Endodermal cell (in vitro differentiated cells): Measurements from ENCODE around the gene TEN1. TPM values are rescaled to one million over a fixed set of nuclear protein-coding genes. Genes with fewer than 3 reads are reported as not detected.

ENCODE experiments used
- DNase-seq: peaks from one replicate; pipeline ENCODE4 v3.0.0-alpha.2; 2017
- H3K27ac ChIP-seq: 2 replicates; pipeline ENCODE4 v1.5.1; 2013; ENCODE audit warnings: mild to moderate bottlenecking, low read depth, low read length, moderate library complexity
- H3K27me3 ChIP-seq: 2 replicates; pipeline ENCODE4 v1.6.1; 2013; ENCODE audit warnings: mild to moderate bottlenecking, low read length, moderate library complexity; ENCODE audit not compliant: insufficient read depth, control insufficient read depth, poor library complexity, severe bottlenecking
- H3K36me3 ChIP-seq: 2 replicates; pipeline ENCODE4 v1.7.0; 2013; ENCODE audit warnings: mild to moderate bottlenecking, low read length, moderate library complexity; ENCODE audit not compliant: control insufficient read depth, insufficient read depth
- H3K4me1 ChIP-seq: one replicate; pipeline ENCODE4 v1.7.0; 2013; ENCODE audit warnings: low read length; ENCODE audit not compliant: control insufficient read depth, insufficient read depth
- H3K4me3 ChIP-seq: 2 replicates; pipeline ENCODE4 v1.5.1; 2013; ENCODE audit warnings: mild to moderate bottlenecking, low read length, moderate library complexity
- H3K9ac ChIP-seq: 2 replicates; pipeline ENCODE4 v1.6.1; 2013; ENCODE audit warnings: mild to moderate bottlenecking, low read length, moderate library complexity; ENCODE audit not compliant: poor library complexity, severe bottlenecking; ENCODE audit errors: extremely low read depth
- H3K9me3 ChIP-seq: 2 replicates; pipeline ENCODE4 v1.6.1; 2013; ENCODE audit warnings: mild to moderate bottlenecking, low read length, moderate library complexity; ENCODE audit not compliant: control insufficient read depth
- H3K27ac Mint-ChIP-seq: 2 replicates; pipeline ENCODE4 v1.8.0; 2020; ENCODE audit warnings: mixed read lengths
- H3K27me3 Mint-ChIP-seq: 2 replicates; pipeline ENCODE4 v1.8.0; 2021; ENCODE audit warnings: mild to moderate bottlenecking, mixed read lengths; ENCODE audit not compliant: insufficient read depth
- H3K36me3 Mint-ChIP-seq: 2 replicates; pipeline ENCODE4 v1.8.0; 2020; ENCODE audit warnings: low read depth, mixed read lengths
- H3K4me1 Mint-ChIP-seq: 2 replicates; pipeline ENCODE4 v1.8.0; 2020; ENCODE audit warnings: mixed read lengths
- H3K4me3 Mint-ChIP-seq: 2 replicates; pipeline ENCODE4 v1.8.0; 2020; ENCODE audit warnings: mild to moderate bottlenecking, moderate library complexity, mixed read lengths
- H3K9me3 Mint-ChIP-seq: 2 replicates; pipeline ENCODE4 v1.8.0; 2020; ENCODE audit warnings: mild to moderate bottlenecking, mixed read lengths
- WGBS, 2 experiments: methylation state at CpG; one replicate each; pipeline versions ENCODE4 v1.1.5 to v1.1.7; 2013; ENCODE audit warnings: missing lambda C conversion rate in 2 of 2, mixed read lengths in 1 of 2; ENCODE audit not compliant: insufficient coverage in 1 of 2, insufficient read length in 1 of 2; 5-methylcytosine and 5-hydroxymethylcytosine counted together
- total RNA-seq, 2 donors: library from RNA; stranded (reverse); fragmentation: NEBNext Ultra II Directional in 1 of 2; extraction: Animal tissue kit (Norgen Biotek cat#: 25700) in 1 of 2; gene quantifications; 2 replicates in 1 of 2; 3 replicates in 1 of 2; pipeline ENCODE4 v1.2.1, GENCODE V29; 2021
- TF ChIP-seq, protein P1 (sequence below): fragments of 200-600 bp; sonication (generic); conservative IDR thresholded peaks from 2 replicates; pipeline ENCODE4 v1.5.0; 2021; ENCODE audit warnings: antibody characterized with exemption, mild to moderate bottlenecking

The TEN1 gene
- total RNA-seq, 2 donors from 2014 or later = 12.1 to 15.3 TPM

DNA sequence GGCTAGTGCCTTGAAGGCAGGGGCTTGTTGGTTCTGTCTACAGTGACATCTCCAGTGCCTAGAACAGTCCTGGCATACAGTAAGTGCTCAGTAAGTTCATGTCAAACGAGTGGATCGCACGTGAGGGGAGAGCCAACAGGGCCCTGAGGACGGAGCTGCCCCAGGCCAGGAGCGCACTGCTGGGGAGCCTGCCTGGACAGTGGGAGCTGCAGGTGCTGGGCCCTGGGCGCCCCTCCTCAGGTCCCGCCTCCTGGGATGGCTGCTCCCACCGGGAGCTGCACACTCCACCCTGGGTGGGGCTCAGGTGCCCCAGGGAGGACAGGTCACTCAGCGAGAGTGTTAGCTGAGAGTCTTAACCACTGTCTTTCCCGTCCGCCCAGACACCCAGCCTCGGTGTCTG lies 46.3 kb downstream of the TEN1 start:
- TF ChIP-seq, protein P1, sequence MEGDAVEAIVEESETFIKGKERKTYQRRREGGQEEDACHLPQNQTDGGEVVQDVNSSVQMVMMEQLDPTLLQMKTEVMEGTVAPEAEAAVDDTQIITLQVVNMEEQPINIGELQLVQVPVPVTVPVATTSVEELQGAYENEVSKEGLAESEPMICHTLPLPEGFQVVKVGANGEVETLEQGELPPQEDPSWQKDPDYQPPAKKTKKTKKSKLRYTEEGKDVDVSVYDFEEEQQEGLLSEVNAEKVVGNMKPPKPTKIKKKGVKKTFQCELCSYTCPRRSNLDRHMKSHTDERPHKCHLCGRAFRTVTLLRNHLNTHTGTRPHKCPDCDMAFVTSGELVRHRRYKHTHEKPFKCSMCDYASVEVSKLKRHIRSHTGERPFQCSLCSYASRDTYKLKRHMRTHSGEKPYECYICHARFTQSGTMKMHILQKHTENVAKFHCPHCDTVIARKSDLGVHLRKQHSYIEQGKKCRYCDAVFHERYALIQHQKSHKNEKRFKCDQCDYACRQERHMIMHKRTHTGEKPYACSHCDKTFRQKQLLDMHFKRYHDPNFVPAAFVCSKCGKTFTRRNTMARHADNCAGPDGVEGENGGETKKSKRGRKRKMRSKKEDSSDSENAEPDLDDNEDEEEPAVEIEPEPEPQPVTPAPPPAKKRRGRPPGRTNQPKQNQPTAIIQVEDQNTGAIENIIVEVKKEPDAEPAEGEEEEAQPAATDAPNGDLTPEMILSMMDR = no peak
- H3K4me3 ChIP-seq = no peak overlapping the region
- no peaks in the 10 kb centered on the region for H3K27me3 ChIP-seq
- Mint-ChIP-seq H3K27ac (no peak overlapping the region), H3K4me1 (peaks cover 12% of the 10 kb centered on the region), H3K4me3 (no peak overlapping the region), H3K27me3 (peaks cover 5% of the 10 kb centered on the region), H3K36me3 (no peaks in the 10 kb centered on the region), H3K9me3 (no peaks in the 10 kb centered on the region)
- H3K27ac ChIP-seq = no peak overlapping the region
- H3K9ac ChIP-seq = no peak overlapping the region
- H3K9me3 ChIP-seq = no peaks in the 10 kb centered on the region
- no peak for DNase-seq
- 92 to 99% methylated on average over 7 to 12 of the region's 12 CpGs for WGBS, 2 experiments
- peaks cover 4% of the 10 kb centered on the region for H3K4me1 ChIP-seq
- no peaks in the 10 kb centered on the region for H3K36me3 ChIP-seq

- TF ChIP-seq, protein P1 = no peak
- Histone ChIP-seq H3K9me3 (no peaks in the 10 kb centered on the region), H3K27me3 (no peaks in the 10 kb centered on the region), H3K4me1 (peaks cover 4% of the 10 kb centered on the region), H3K36me3 (no peaks in the 10 kb centered on the region), H3K27ac (no peak overlapping the region), H3K9ac (no peak overlapping the region), H3K4me3 (no peak overlapping the region)
- Mint-ChIP-seq H3K27me3 (peaks cover 5% of the 10 kb centered on the region), H3K9me3 (no peaks in the 10 kb centered on the region), H3K4me1 (peaks cover 12% of the 10 kb centered on the region), H3K4me3 (no peak overlapping the region), H3K36me3 (no peaks in the 10 kb centered on the region), H3K27ac (no peak overlapping the region)
- DNase-seq = no peak
- 90% methylated on average over 2 to 15 of the region's 15 CpGs for WGBS, 2 experiments
These were observed 47.7 kb downstream of the TEN1 start for GRCh38 chr17:76026714-76027158.

DNA sequence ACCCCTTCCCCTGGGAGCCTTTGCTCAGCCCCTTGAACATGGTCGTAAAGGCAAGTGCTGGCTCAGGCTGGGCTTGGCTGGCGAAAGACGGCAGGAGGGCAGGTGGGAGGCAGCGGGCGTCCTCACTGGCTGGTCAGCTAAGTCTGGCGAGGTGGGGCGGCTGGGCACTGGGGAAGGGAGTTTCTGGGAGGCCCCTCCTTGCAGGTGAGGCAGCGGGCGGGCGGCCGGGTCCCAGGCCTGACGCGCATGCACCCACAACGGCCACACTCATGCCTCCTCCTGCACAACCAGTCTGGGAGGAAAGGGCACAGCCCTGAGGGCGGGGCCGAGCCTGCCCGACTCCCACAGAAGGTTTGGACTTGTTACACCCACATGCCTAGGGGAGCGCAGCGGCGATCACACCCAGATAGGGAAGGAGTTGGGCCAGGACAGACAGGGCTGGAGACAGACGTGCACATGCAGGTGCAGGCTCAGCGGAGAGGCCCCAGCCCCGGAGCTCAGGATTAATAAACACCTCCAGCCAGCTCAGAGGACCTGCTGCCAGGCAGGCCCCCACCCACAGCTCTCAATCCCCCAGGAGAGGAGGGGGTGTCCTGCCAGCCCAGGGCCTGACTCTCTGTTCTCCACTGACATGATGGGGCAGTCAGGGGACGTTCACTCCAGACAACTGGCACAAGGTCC lies 48.3 kb downstream of the TEN1 start, which contains the start of gene EVPL:
Gene EVPL, minus strand, starts transcription at position 148 of the 681 bp plus-strand sequence. Its CDS starts 108 bp downstream, at position 40.
- H3K27ac Mint-ChIP-seq = no peak within 1 kb of the TSS
- Histone ChIP-seq H3K27ac (no peak within 1 kb of the TSS), H3K4me3 (no peak within 1 kb of the TSS), H3K36me3 (no peaks in the 10 kb centered on the region), H3K9me3 (no peaks in the 10 kb centered on the region), H3K4me1 (peaks cover 4% of the 10 kb centered on the region), H3K9ac (no peak within 1 kb of the TSS), H3K27me3 (no peaks in the 10 kb centered on the region)
- H3K27me3 Mint-ChIP-seq = peaks cover 5% of the 10 kb centered on the region
- WGBS, 2 experiments = 93 to 95% methylated on average over 8 to 24 of the region's 24 CpGs
- no peaks in the 10 kb centered on the region for H3K36me3 Mint-ChIP-seq
- no peaks in the 10 kb centered on the region for H3K9me3 Mint-ChIP-seq
- no peak within 1 kb of the TSS for H3K4me3 Mint-ChIP-seq
- TF ChIP-seq, protein P1 = no peak
- H3K4me1 Mint-ChIP-seq = peaks cover 12% of the 10 kb centered on the region
- peak; percentile 75 for DNase-seq
